Measurements from ENCODE around the gene FAM53A.

FAM53A gene

DNA sequence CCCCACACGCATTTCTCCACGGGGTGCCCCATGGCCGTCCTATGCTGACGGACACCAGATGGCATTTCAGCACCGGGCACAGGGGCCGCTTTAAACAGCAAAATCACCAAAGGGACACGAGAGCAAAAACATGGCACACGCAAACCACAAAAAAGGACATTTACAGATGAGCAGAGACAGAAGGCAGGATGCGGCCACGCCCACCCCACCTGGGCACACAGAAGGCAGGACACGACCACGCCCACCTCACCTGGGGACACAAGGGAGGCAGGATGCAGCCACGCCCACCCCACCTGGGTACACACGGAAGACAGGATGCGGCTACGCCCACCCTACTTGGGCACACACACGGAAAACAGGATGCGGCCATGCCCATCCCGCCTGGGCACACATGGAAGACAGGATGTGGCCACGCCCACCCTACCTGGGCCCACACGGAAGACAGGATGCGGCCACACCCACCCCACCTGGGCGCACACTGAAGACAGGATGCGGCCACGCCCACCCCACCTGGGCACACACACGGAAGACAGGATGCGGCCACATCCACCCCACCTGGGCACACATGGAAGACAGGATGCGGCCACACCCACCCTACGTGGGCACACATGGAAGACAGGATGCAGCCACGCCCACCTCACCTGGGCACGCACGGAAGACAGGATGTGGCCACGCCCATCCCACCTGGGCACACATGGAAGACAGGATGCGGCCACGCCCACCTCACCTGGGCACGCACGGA is 69.1 kb downstream of the FAM53A start:
- no peak overlapping the region for H3K27ac ChIP-seq (ENCODE audit: low read depth, low read length)
- H3K9me3 ChIP-seq (ENCODE audit: control insufficient read depth, insufficient read depth, low read depth, low read length): 0 out of 2 replicates have a peak, but pooled peaks cover 5% of the 10 kb centered on the region
- no peak overlapping the region for H3K4me3 ChIP-seq (ENCODE audit: low read depth, low read length)
- H3K36me3 ChIP-seq (ENCODE audit: control insufficient read depth, insufficient read depth, low read length): no peaks in the 10 kb centered on the region
- no peaks in the 10 kb centered on the region for H3K4me1 ChIP-seq (ENCODE audit: control insufficient read depth, insufficient read depth, low read length)
- no peaks in the 10 kb centered on the region for H3K27me3 ChIP-seq (ENCODE audit: control insufficient read depth, insufficient read depth, low read length)
- no peak overlapping the region for H3K9ac ChIP-seq (ENCODE audit: low read length)

DNA sequence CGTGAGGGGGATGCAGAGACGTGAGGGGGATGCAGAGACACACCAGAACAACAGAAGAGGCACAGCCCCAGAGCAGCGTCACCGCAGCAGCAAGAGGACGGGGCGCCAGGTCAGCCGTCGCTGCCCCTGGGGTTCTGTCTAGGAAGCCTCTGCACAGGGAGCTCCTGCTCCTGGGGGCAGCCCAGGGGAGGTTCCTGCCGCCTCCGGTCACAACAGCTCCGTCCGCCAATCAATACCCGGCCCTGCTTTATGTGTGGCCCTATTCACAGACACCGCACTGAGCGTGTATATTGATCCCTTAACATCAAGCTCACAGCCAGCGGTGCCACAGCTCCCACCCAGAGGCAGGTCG is 69.6 kb downstream of the FAM53A start:
- no peak overlapping the region for H3K9ac ChIP-seq (ENCODE audit: low read length)
- H3K27ac ChIP-seq (ENCODE audit: low read depth, low read length): no peak overlapping the region
- H3K27me3 ChIP-seq (ENCODE audit: control insufficient read depth, insufficient read depth, low read length): no peaks in the 10 kb centered on the region
- H3K4me3 ChIP-seq (ENCODE audit: low read depth, low read length): no peak overlapping the region
- H3K4me1 ChIP-seq (ENCODE audit: control insufficient read depth, insufficient read depth, low read length): no peaks in the 10 kb centered on the region
- H3K36me3 ChIP-seq (ENCODE audit: control insufficient read depth, insufficient read depth, low read length): no peaks in the 10 kb centered on the region
- H3K9me3 ChIP-seq (ENCODE audit: control insufficient read depth, insufficient read depth, low read depth, low read length): 0 out of 2 replicates have a peak, but pooled peaks cover 5% of the 10 kb centered on the region

DNA sequence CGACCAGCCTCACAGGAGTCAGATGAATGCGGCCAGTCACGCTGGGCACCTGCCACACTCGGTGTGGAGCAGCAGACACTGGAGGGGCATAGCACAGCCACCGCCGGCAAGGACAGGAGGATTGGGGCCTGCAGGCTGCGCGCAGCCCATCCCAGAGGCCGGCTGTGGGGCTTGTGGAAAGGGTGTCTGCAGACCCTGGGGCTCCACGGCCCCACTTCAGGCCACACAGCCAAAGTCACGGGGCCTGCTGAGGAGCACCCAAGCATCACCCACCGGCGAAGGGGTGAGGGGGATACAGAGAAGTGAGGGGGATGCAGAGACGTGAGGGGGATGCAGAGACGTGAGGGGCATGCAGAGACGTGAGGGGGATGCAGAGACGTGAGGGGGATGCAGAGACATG is 70.1 kb downstream of the FAM53A start:
- H3K9ac ChIP-seq (ENCODE audit: low read length): no peak overlapping the region
- H3K9me3 ChIP-seq (ENCODE audit: control insufficient read depth, insufficient read depth, low read depth, low read length): 0 out of 2 replicates have a peak, but pooled peaks cover 5% of the 10 kb centered on the region
- H3K4me1 ChIP-seq (ENCODE audit: control insufficient read depth, insufficient read depth, low read length): no peaks in the 10 kb centered on the region
- no peaks in the 10 kb centered on the region for H3K36me3 ChIP-seq (ENCODE audit: control insufficient read depth, insufficient read depth, low read length)
- H3K27ac ChIP-seq (ENCODE audit: low read depth, low read length): no peak overlapping the region
- H3K27me3 ChIP-seq (ENCODE audit: control insufficient read depth, insufficient read depth, low read length): no peaks in the 10 kb centered on the region
- H3K4me3 ChIP-seq (ENCODE audit: low read depth, low read length): no peak overlapping the region

DNA sequence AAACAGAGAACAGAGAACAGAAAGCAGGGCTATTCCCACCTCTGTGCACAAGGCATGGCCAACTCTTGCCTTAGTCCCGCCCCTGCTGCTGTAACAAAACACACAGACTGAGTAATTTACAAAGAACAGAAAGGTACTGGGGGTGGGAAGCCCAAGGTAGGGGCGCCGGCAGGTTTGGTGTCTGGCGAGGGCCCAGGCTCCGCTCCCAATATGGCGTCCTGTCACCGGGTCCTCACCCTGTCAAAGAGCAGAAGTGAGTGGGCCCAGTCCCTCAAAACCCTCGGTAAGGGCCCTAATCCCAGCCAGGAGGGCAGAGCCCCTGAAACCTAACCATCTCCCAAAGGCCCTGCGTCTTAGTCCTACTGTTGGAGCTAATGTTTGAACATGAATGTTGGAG is 71.0 kb downstream of the FAM53A start:
- H3K27me3 ChIP-seq (ENCODE audit: control insufficient read depth, insufficient read depth, low read length): no peaks in the 10 kb centered on the region

DNA sequence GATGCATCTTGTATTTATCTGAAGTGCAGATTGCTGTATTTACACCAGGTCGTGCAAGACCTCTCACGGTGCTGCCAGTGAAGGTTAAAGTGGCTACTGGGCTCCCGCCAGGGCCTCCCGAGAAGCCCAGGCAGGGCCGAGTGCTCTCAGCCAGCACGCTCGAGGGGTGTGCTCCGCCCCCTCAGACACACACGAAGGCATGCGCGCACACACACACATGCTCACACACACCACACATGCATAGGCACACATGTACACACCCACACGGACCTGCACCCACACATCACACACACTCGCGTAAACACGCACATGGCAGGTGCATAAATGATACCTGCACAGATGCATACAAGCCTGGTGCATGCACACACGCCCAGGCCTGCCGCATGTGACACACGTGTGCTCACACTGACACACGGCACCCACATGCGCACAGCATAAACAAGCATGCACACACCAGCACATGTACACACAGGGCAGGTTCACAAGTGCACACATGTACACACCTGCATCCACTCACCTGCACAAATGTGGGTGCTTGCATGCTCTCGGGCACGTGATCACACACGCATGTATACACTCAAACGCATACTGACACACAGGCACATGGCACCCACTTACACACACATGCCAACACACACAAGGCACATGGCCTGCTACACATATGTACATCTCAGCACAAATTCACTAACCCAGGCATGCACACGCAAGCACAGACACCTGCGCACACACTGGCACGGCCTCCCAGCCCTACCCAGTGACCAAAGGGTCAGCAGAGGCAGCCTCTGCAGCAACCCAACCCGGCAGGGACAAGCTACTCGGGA is 71.6 kb downstream of the FAM53A start:
- no peaks in the 10 kb centered on the region for H3K9me3 ChIP-seq (ENCODE audit: control insufficient read depth, insufficient read depth, low read depth, low read length)
- no peaks in the 10 kb centered on the region for H3K27me3 ChIP-seq (ENCODE audit: control insufficient read depth, insufficient read depth, low read length)
- H3K9ac ChIP-seq (ENCODE audit: low read length): no peak overlapping the region
- no peak overlapping the region for H3K4me3 ChIP-seq (ENCODE audit: low read depth, low read length)
- H3K36me3 ChIP-seq (ENCODE audit: control insufficient read depth, insufficient read depth, low read length): no peaks in the 10 kb centered on the region
- no peak overlapping the region for H3K27ac ChIP-seq (ENCODE audit: low read depth, low read length)
- no peaks in the 10 kb centered on the region for H3K4me1 ChIP-seq (ENCODE audit: control insufficient read depth, insufficient read depth, low read length)

More for the DNA sequence above, 71.0 kb downstream of the FAM53A start:
- Histone ChIP-seq H3K36me3 (ENCODE audit: control insufficient read depth, insufficient read depth, low read length) (no peaks in the 10 kb centered on the region), H3K4me1 (ENCODE audit: control insufficient read depth, insufficient read depth, low read length) (no peaks in the 10 kb centered on the region), H3K27ac (ENCODE audit: low read depth, low read length) (no peak overlapping the region), H3K9ac (ENCODE audit: low read length) (no peak overlapping the region), H3K9me3 (ENCODE audit: control insufficient read depth, insufficient read depth, low read depth, low read length) (0 out of 2 replicates have a peak, but pooled peaks cover 5% of the 10 kb centered on the region), H3K4me3 (ENCODE audit: low read depth, low read length) (no peak overlapping the region)

DNA sequence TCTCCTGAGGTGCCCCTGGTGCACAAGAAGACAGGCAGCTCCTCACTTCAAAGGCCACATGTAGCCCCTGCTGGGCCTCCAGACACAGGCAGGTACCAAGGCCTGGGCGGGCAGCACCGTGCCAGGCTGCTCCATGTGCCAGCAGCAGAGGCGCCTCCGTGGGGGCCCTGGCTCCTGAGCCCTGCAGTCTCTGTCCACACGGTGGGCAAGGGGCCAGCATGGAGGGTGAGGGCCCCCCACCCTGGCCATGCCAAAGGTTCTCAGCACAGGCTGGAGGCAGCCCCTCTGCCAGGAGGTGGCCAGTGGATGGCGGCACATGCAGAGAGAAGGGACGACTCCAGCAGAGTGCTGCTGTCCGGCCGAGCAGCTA is 72.6 kb downstream of the FAM53A start:
- H3K9me3 ChIP-seq (ENCODE audit: control insufficient read depth, insufficient read depth, low read depth, low read length): no peaks in the 10 kb centered on the region
- no peak overlapping the region for H3K27ac ChIP-seq (ENCODE audit: low read depth, low read length)
- no peaks in the 10 kb centered on the region for H3K36me3 ChIP-seq (ENCODE audit: control insufficient read depth, insufficient read depth, low read length)
- H3K4me3 ChIP-seq (ENCODE audit: low read depth, low read length): no peak overlapping the region
- no peak overlapping the region for H3K9ac ChIP-seq (ENCODE audit: low read length)
- no peaks in the 10 kb centered on the region for H3K27me3 ChIP-seq (ENCODE audit: control insufficient read depth, insufficient read depth, low read length)
- H3K4me1 ChIP-seq (ENCODE audit: control insufficient read depth, insufficient read depth, low read length): no peaks in the 10 kb centered on the region

DNA sequence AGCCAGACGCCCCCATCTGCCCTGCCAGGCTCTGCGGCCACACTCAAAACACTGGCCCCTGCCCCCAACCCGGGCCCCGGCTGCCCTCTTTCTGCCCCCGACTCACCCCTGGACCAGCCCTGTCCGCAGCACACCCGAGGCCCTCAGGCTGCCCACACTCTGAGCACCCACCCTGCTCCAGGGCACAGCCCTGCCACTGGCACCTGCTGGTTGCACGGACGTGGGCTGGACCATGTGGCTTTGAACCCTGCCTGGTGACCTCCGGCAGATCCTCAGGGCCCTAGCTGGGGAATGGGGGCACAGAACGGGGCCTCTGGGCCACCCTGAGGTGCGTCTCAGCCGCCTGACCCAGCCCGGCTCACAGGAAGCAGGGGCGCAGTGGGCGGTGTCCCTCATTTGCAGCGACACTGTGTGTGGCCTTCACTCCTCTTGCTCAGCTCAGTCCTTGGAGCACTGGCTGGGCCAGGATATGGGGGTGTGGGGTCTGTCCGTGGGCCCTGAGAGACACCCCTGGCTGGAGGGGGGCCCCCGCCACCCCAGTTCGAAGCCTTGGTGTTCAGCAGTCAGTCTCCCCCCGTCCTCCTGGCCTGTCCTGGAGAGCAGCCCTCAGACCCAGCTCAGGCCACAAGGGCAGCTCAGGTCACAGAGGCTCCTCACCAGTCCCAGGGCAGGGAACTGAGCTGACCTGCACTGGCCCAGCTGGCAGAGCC is 73.2 kb downstream of the FAM53A start:
- Histone ChIP-seq H3K9me3 (ENCODE audit: control insufficient read depth, insufficient read depth, low read depth, low read length) (no peaks in the 10 kb centered on the region), H3K4me1 (ENCODE audit: control insufficient read depth, insufficient read depth, low read length) (no peaks in the 10 kb centered on the region), H3K27me3 (ENCODE audit: control insufficient read depth, insufficient read depth, low read length) (no peaks in the 10 kb centered on the region), H3K27ac (ENCODE audit: low read depth, low read length) (no peak overlapping the region), H3K4me3 (ENCODE audit: low read depth, low read length) (no peak overlapping the region), H3K9ac (ENCODE audit: low read length) (no peak overlapping the region), H3K36me3 (ENCODE audit: control insufficient read depth, insufficient read depth, low read length) (no peaks in the 10 kb centered on the region)

DNA sequence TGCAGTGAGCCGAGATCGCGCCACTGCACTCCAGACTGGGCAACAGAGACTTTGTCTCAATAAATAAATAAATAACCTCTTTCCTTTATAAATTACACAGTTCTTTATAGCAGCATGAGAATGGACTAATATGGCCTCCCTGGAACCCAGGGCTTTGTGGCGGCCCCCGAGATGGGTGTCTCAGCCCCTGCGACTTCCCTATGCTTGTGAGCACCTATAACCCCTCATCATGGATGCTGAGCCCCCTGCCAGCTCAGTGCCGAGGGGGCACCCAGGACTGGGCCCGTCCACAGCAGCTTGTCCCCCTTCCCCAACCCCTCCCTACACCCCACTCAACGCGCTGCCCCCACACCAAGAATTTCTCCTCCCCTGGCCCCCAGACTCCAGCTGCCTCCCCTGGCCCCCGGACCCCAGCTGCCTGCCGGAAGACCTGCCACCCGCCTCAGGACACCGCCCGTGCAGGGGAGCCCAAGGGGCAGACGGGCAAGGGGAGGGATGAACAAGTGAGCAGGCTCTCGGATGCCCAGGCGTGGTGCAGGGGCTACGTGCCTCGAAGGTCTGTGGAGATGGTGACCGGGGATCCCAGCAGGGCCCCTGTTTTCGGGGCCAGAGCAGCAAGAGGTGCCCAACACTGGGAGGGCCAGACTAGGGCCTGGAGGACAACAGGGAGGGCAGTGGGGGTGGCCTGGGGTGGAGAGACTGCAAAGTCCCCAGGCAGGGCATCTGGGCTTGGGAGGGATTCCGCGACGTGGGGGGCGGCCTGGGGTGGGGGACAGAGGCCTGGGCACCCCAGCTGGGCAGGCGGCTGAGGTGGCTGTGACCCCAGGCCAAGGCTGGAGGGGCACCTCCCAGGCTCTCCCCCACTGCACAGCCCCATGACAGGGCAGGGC is 74.0 kb downstream of the FAM53A start:
- H3K9ac ChIP-seq (ENCODE audit: low read length): no peak overlapping the region
- H3K4me1 ChIP-seq (ENCODE audit: control insufficient read depth, insufficient read depth, low read length): no peaks in the 10 kb centered on the region
- no peak overlapping the region for H3K4me3 ChIP-seq (ENCODE audit: low read depth, low read length)
- H3K27ac ChIP-seq (ENCODE audit: low read depth, low read length): no peak overlapping the region
- H3K9me3 ChIP-seq (ENCODE audit: control insufficient read depth, insufficient read depth, low read depth, low read length): no peaks in the 10 kb centered on the region
- H3K27me3 ChIP-seq (ENCODE audit: control insufficient read depth, insufficient read depth, low read length): no peaks in the 10 kb centered on the region
- H3K36me3 ChIP-seq (ENCODE audit: control insufficient read depth, insufficient read depth, low read length): no peaks in the 10 kb centered on the region

DNA sequence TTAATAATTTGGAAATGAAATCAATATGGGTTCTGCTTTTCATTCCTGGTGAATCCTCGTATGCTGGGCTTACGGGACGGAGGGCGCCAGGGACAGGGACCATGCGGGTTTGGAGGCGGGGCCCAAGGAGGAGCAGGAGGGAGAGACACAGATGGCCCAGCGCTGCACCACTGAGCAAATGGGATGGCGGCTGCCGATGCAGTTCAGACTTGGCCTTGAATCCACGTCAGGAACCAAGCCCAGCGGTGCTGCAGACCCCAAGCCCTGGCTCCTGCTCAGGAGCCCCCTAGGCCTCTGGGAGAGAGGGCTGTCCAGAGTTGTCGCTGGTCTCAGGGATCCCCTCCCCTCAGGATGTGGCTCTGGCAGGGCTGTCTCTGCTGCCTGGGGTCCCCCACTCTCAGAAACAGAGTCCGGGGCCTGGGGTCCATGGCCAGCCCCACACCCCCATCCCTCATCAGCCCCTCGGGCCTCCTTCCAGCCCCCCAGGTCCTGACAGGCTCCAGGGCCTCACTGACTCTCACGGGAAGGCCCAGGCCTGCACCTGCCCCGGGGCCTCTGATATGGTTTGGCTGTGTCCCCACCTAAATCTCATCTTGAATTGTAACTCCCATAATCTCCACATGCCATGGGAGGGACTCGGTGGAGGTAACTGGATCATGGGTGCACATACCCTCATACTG is 75.2 kb downstream of the FAM53A start:
- Histone ChIP-seq H3K9ac (ENCODE audit: low read length) (no peak overlapping the region), H3K4me1 (ENCODE audit: control insufficient read depth, insufficient read depth, low read length) (no peaks in the 10 kb centered on the region), H3K27ac (ENCODE audit: low read depth, low read length) (no peak overlapping the region), H3K36me3 (ENCODE audit: control insufficient read depth, insufficient read depth, low read length) (no peaks in the 10 kb centered on the region), H3K9me3 (ENCODE audit: control insufficient read depth, insufficient read depth, low read depth, low read length) (no peaks in the 10 kb centered on the region), H3K4me3 (ENCODE audit: low read depth, low read length) (no peak overlapping the region), H3K27me3 (ENCODE audit: control insufficient read depth, insufficient read depth, low read length) (no peaks in the 10 kb centered on the region)

DNA sequence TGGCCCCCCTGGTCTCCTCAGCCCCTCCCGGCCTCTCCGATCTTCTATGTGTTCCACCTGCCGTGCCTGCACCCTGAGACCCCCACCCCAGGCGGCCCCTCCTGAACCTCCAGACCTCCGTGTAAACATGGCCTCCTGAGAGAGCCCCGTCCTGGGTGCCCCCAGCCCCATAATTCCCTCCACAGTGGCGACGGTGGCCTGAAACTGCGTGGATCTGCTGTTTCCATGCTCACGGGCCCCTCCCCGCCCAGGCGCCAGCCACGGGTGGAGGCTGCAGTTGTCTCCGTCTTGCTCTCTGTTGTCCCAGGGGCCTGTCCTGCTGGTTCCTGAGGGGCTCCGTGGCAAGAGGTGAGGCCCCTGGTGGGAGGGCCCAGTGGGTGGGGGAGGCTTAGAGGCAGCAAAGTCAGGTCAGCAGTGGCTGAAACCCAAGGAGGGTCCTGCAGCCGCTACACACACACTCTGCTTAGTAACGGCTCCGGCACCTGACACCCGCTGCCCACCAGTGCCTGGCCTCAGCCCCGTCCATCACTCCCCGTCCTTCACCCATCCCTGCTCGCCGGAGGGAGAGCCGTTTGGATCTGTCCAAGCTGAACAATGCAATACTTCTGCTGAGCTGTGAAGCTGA is 75.8 kb downstream of the FAM53A start:
- Histone ChIP-seq H3K4me1 (ENCODE audit: control insufficient read depth, insufficient read depth, low read length) (no peaks in the 10 kb centered on the region), H3K27me3 (ENCODE audit: control insufficient read depth, insufficient read depth, low read length) (no peaks in the 10 kb centered on the region), H3K9ac (ENCODE audit: low read length) (no peak overlapping the region)

More for the DNA sequence above, 75.8 kb downstream of the FAM53A start:
- H3K4me3 ChIP-seq (ENCODE audit: low read depth, low read length): no peak overlapping the region
- H3K27ac ChIP-seq (ENCODE audit: low read depth, low read length): no peak overlapping the region
- no peaks in the 10 kb centered on the region for H3K9me3 ChIP-seq (ENCODE audit: control insufficient read depth, insufficient read depth, low read depth, low read length)
- no peaks in the 10 kb centered on the region for H3K36me3 ChIP-seq (ENCODE audit: control insufficient read depth, insufficient read depth, low read length)
